Measurements from ENCODE around the gene LGR6. TPM values are rescaled to one million over a fixed set of nuclear protein-coding genes. Genes with fewer than 3 reads are reported as not detected.

The LGR6 gene
- total and polyA plus RNA-seq, 3 donors from 2014 or later, result 8.1 to 18.4 (median 8.3) TPM

DNA sequence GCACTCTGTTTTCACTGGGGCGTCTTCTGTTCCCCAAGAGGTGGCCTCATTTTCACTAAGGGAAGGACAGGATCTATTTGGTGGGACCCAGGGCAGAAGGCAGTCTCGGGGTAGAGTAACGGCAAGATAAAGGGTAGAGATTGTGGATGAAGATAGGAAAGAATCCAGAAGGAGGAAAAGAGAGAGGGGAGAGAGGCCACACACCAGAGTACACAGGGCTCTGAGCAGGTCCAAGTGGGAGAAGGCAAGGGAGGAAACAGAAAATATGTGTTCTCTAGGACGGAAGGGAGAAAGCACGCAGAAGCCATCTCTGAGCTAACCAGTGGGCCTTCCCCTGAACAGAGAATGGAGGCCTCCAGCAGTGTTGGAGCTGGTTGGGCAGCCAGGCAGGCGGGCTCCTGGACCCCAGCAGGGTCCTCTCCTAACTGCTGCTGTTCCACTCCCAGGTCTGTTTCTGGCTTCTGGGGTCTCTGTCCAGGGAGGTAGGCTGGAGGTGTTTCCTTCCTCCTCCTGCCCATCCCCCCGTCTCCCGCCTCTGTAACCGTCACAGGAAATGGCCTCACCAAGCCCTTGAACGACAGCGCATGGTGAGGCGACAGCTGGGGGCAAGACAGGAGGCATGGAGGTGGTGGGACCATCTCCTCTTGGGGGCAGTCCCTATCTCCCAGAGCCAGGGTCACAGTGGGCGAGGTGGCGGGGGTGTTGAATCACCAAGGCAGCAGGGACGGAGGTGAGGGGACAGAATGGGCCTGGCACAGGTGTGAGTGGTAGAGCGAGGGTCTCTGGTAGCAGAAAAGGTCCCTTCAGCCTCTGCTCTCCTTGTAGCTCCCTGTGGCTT is 33.8 kb upstream of the LGR6 start:
- peak; percentile 56 for DNase-seq
- H3K9me3 ChIP-seq, result no peaks in the 10 kb centered on the region
- H3K27ac ChIP-seq, result peak overlapping the region; percentile 60 to 87
- intact Hi-C loops (cut with DNase I; ENCODE audit: low total_unique reads), result no loop called here
- no peaks in the 10 kb centered on the region for H3K36me3 ChIP-seq (ENCODE audit: low read depth, missing control alignments)
- TF ChIP-seq CTCF (IDR thresholded peaks at IDR 0.05), result no peak
- no peak for TF ChIP-seq POLR2A (IDR thresholded peaks at IDR 0.05)
- H3K4me1 ChIP-seq, result peaks cover 81% of the 10 kb centered on the region
- H3K27me3 ChIP-seq, result no peaks in the 10 kb centered on the region
- 45 to 82% methylated on average over 15 to 16 of the region's 16 CpGs for WGBS, 2 donors
- H3K4me3 ChIP-seq, result peak overlapping the region in 1 of 2 donors; percentile 49

DNA sequence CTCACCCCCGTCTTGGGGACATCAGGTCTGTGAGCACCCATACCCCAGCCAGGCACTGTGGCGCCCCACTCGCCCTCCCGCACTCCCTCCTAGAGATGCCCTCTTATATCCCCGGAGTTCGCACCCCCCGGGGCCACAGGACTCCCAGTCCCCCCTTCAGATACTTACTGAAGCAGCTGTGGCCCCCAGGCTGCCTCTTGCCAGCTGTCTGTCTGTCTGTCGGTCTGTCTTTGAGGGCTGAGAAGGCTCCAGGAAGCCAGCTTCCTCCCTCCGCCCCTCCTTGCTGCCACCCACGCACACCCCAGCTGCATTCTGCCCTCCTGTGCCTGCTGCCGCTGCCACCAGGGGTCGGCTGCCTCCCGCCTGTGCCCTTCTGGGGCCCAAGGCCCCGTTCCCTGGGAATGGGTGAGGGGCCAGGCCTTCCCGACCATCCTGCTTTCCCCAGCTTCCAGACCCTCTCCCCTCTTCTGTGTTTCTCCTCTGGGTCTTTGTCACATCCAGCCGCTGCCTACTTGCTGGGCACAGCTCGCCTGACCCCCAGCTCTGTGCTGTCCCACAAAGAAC is 33.1 kb upstream of the LGR6 start, which contains the start of gene PTPN7:
Gene PTPN7 (minus strand): TSS at position 226 of the 564 bp plus-strand sequence. CDS start 1,200 bp downstream, outside the sequence.
- Histone ChIP-seq H3K4me3 (peak within 1 kb of the TSS in 1 of 2 donors; percentile 49), H3K27ac (peak within 1 kb of the TSS; percentile 60 to 87)
- intact Hi-C loops (cut with DNase I; ENCODE audit: low total_unique reads), result no loop called here

DNA sequence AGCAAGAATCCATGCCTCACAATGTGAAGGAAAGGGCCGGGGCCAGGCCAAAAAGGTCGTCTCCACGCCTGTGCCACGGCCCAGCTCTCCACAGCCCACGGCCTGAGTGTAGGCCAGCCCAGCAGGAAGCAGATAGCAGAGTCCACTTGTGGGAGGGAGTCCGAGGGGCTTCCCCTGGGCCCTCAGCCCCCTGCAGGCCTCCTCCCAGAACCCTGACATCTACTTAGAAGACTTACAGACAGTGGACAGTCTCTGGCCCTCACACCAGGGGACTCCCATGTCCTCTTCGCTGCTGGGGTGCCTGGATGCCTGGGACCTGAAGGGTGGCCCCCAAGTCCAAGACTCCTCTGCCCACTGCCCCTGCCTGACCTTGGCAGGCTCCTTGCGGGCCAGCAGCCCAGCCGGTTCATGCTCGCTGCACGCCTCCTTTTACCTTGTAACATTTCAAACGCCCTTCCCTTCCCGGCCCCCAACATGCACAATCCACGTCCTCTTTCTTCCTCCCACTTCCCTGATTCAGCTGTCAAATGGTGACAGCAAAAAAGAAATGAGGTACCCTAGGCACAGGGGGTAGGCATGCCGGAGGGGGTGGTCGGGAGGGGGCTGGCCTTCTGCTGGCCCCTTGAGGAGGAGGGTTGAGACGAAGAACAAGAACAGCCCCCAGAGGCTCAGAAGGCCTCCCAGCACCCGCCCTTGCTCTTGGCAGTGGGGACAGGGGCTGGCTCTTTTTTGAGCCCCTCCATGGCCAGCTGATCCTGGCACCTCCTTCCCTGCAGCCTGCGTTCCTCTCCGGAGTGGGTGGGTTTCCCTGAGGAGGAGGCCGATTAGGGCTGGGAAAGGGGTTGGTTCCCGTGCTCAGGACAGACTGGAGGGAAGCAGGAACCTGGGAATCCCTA is 32.2 kb upstream of the LGR6 start:
- Histone ChIP-seq H3K4me1 (peaks cover 87% of the 10 kb centered on the region), H3K9me3 (no peaks in the 10 kb centered on the region), H3K36me3 (ENCODE audit: low read depth, missing control alignments) (no peaks in the 10 kb centered on the region), H3K27me3 (no peaks in the 10 kb centered on the region), H3K27ac (peak overlapping the region; percentile 60 to 87), H3K4me3 (no peak overlapping the region)
- intact Hi-C loops (cut with DNase I; ENCODE audit: low total_unique reads), result no loop called here
- peak; percentile 73 for DNase-seq
- 45 to 65% methylated on average over 21 to 22 of the region's 22 CpGs for WGBS, 2 donors
- TF ChIP-seq CTCF (IDR thresholded peaks at IDR 0.05) (no peak), POLR2A (IDR thresholded peaks at IDR 0.05) (no peak)

More for the DNA sequence above, 33.1 kb upstream of the LGR6 start, which contains the start of gene PTPN7:
- TF ChIP-seq CTCF (IDR thresholded peaks at IDR 0.05) (peak; percentile 10 to 24 (median 14)), POLR2A (IDR thresholded peaks at IDR 0.05) (no peak)
- Histone ChIP-seq H3K9me3 (no peaks in the 10 kb centered on the region), H3K36me3 (ENCODE audit: low read depth, missing control alignments) (no peaks in the 10 kb centered on the region), H3K27me3 (no peaks in the 10 kb centered on the region), H3K4me1 (peaks cover 83% of the 10 kb centered on the region)
- WGBS, 2 donors, result 61 to 67% methylated on average over 14 to 17 of the region's 17 CpGs
- DNase-seq, result peak; percentile 63

DNA sequence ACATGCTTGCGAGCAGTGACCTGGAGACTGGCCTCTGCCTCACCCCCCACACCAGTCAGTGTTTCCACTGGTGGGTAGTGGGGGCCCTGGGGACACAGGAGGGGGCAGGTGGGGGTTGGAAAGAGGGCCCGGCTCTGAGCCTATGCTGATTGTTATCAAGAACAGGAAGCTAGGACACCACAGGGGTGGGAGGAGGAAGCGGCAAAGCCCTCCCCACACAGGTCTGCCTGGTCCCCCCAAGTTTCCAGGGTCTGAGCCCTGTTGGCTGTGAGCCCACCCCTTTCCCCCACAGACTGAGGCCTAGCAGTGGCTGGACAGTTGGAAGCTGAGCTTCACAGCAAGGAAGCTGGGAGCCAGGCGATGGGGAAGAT is 31.6 kb upstream of the LGR6 start:
- Histone ChIP-seq H3K4me3 (no peak overlapping the region), H3K27me3 (no peaks in the 10 kb centered on the region), H3K36me3 (ENCODE audit: low read depth, missing control alignments) (no peaks in the 10 kb centered on the region), H3K27ac (peak overlapping the region; percentile 60 to 87), H3K4me1 (peaks cover 89% of the 10 kb centered on the region), H3K9me3 (no peaks in the 10 kb centered on the region)
- DNase-seq, result no peak
- no peak for TF ChIP-seq POLR2A (IDR thresholded peaks at IDR 0.05)
- TF ChIP-seq CTCF (IDR thresholded peaks at IDR 0.05), result no peak
- intact Hi-C loops (cut with DNase I; ENCODE audit: low total_unique reads), result no loop called here
- WGBS, 2 donors, result 60 to 62% methylated on average over 2 to 4 of the region's 4 CpGs

All from testis (tissue), 3 donors.